ENCODE measurements around the gene AQP6.

GRCh38 chr12:49923035-49923644, 49.6 kb upstream of the AQP6 start:
- TF ChIP-seq, protein P1, sequence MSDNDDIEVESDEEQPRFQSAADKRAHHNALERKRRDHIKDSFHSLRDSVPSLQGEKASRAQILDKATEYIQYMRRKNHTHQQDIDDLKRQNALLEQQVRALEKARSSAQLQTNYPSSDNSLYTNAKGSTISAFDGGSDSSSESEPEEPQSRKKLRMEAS (IDR thresholded peaks at IDR 0.05; ENCODE audit: insufficient read depth, insufficient read length) = no peak
- TF ChIP-seq, protein P2, sequence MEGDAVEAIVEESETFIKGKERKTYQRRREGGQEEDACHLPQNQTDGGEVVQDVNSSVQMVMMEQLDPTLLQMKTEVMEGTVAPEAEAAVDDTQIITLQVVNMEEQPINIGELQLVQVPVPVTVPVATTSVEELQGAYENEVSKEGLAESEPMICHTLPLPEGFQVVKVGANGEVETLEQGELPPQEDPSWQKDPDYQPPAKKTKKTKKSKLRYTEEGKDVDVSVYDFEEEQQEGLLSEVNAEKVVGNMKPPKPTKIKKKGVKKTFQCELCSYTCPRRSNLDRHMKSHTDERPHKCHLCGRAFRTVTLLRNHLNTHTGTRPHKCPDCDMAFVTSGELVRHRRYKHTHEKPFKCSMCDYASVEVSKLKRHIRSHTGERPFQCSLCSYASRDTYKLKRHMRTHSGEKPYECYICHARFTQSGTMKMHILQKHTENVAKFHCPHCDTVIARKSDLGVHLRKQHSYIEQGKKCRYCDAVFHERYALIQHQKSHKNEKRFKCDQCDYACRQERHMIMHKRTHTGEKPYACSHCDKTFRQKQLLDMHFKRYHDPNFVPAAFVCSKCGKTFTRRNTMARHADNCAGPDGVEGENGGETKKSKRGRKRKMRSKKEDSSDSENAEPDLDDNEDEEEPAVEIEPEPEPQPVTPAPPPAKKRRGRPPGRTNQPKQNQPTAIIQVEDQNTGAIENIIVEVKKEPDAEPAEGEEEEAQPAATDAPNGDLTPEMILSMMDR (IDR thresholded peaks at IDR 0.05; ENCODE audit: extremely low read depth in 1 of 2, insufficient read depth in 1 of 2, low read depth in 1 of 2, low read length in 2 of 2) = no peak
- no peak for TF ChIP-seq FOS (IDR thresholded peaks at IDR 0.05; ENCODE audit: borderline replicate concordance, insufficient read depth, low read length)
- TF ChIP-seq POLR2A (IDR thresholded peaks at IDR 0.05; ENCODE audit: low read depth, low read length) = no peak
- TF ChIP-seq POLR2AphosphoS5 (IDR thresholded peaks at IDR 0.05; ENCODE audit: insufficient read depth, low read depth, low read length) = no peak
- no peak for TF ChIP-seq MYC (IDR thresholded peaks at IDR 0.05; ENCODE audit: low read depth, low read length)
- TF ChIP-seq EZH2 (IDR thresholded peaks at IDR 0.05; ENCODE audit: borderline replicate concordance, low read depth, low read length, severe bottlenecking) = no peak

Measured in endothelial cell of umbilical vein (primary cell).